Naive thymus-derived CD4-positive, alpha-beta T cell (primary cell): ENCODE measurements around the gene EMILIN1. TPM values are rescaled to one million over a fixed set of nuclear protein-coding genes. Genes with fewer than 3 reads are reported as not detected.

ENCODE experiments used
- ATAC-seq: fragments of 150-1000 bp; cut with Tn5 transposase; 2 replicates; pipeline ENCODE4 v1.10.0; 2021; ENCODE audit warnings: mild to moderate bottlenecking, moderate library complexity
- CTCF ChIA-PET: fragments of 350-600 bp; sonication (Branson Sonifier 250); formaldehyde crosslinking; loops from one replicate; lab custom pipeline; 2021; ENCODE audit warnings: antibody characterized with exemption; lab: Charles Lee
- POLR2A ChIA-PET: fragments of 350-600 bp; sonication (Branson Sonifier 250); formaldehyde crosslinking; loops from one replicate; lab custom pipeline; 2021; ENCODE audit warnings: antibody characterized with exemption, inconsistent platforms; lab: Charles Lee
- DNase-seq, 9 donors: peaks; one replicate each; pipeline versions ENCODE4 v3.0.0 to v3.0.0-alpha.2; 2020 to 2022; ENCODE audit warnings: mixed read lengths in 1 of 9
- H3K27ac ChIP-seq: one replicate; pipeline ENCODE4 v1.7.0; 2013; ENCODE audit warnings: mild to moderate bottlenecking, low read depth, low read length, moderate library complexity
- H3K27me3 ChIP-seq, 2 donors: one replicate each; pipeline ENCODE4 v1.7.0; 2013; ENCODE audit warnings: low read length in 2 of 2, mild to moderate bottlenecking in 2 of 2, moderate library complexity in 2 of 2; ENCODE audit not compliant: control insufficient read depth in 2 of 2, insufficient read depth in 2 of 2
- H3K36me3 ChIP-seq, 3 experiments: 1 replicate in 2 of 3; 2 replicates in 1 of 3; pipeline ENCODE4 v1.7.0; 2013; ENCODE audit warnings: low read length in 3 of 3, mild to moderate bottlenecking in 3 of 3, moderate library complexity in 1 of 3; ENCODE audit not compliant: insufficient read depth in 3 of 3, control insufficient read depth in 2 of 3
- H3K4me1 ChIP-seq, 2 donors: one replicate each; pipeline ENCODE4 v1.7.0; 2013; ENCODE audit warnings: low read length in 2 of 2, mild to moderate bottlenecking in 2 of 2, moderate library complexity in 1 of 2; ENCODE audit not compliant: control insufficient read depth in 2 of 2, insufficient read depth in 2 of 2
- H3K4me3 ChIP-seq: 2 replicates; pipeline ENCODE4 v1.7.0; 2013; ENCODE audit warnings: mild to moderate bottlenecking, low read length
- H3K9me3 ChIP-seq, 3 experiments: 1 replicate in 2 of 3; 2 replicates in 1 of 3; pipeline ENCODE4 v1.7.0; 2013; ENCODE audit warnings: low read length in 3 of 3; ENCODE audit not compliant: control insufficient read depth in 2 of 3
- H3K27ac Mint-ChIP-seq, 9 donors: one replicate each; pipeline ENCODE4 v1.8.0; 2020 to 2022; ENCODE audit warnings: mixed read lengths in 9 of 9, mild to moderate bottlenecking in 8 of 9, moderate library complexity in 5 of 9, inconsistent platforms in 2 of 9
- H3K27me3 Mint-ChIP-seq, 5 donors: one replicate each; pipeline ENCODE4 v1.8.0; 2021 to 2022; ENCODE audit warnings: mixed read lengths in 5 of 5, mild to moderate bottlenecking in 1 of 5
- H3K36me3 Mint-ChIP-seq, 5 donors: one replicate each; pipeline ENCODE4 v1.8.0; 2020 to 2022; ENCODE audit warnings: mixed read lengths in 5 of 5, mild to moderate bottlenecking in 3 of 5, inconsistent platforms in 1 of 5
- H3K4me1 Mint-ChIP-seq, 7 donors: one replicate each; pipeline ENCODE4 v1.8.0; 2020 to 2022; ENCODE audit warnings: mixed read lengths in 7 of 7, mild to moderate bottlenecking in 3 of 7, inconsistent platforms in 1 of 7
- H3K4me3 Mint-ChIP-seq, 10 donors: one replicate each; pipeline ENCODE4 v1.8.0; 2020 to 2022; ENCODE audit warnings: mild to moderate bottlenecking in 10 of 10, mixed read lengths in 10 of 10, moderate library complexity in 6 of 10, inconsistent platforms in 2 of 10
- H3K9me3 Mint-ChIP-seq, 11 donors: one replicate each; pipeline ENCODE4 v1.8.0; 2020 to 2022; ENCODE audit warnings: mixed read lengths in 11 of 11, mild to moderate bottlenecking in 4 of 11, inconsistent platforms in 1 of 11, moderate library complexity in 1 of 11
- intact Hi-C, 2 donors: fragments of 100-400 bp; cut with micrococcal nuclease; formaldehyde crosslinking; loops; one replicate each; pipeline ENCODE4 v1.15.1; 2023
- polyA plus RNA-seq, 2 donors: library from polyadenylated mRNA; unstranded; fragments of 300-500 nt; fragmentation: Illumina TruSeq; gene quantifications; one replicate each; pipeline ENCODE4 v1.2.3, GENCODE V29; 2021
- total RNA-seq, 6 experiments: library from RNA in 5 of 6; stranded (reverse) in 5 of 6; gene quantifications; 1 replicate in 5 of 6; 2 replicates in 1 of 6; pipeline ENCODE4 v1.2.3 and lab custom pipeline; 2021 to 2026

Gene EMILIN1
- total and polyA plus RNA-seq, 7 experiments from 2014 or later, result 0.35 to 1.4 (median 0.73) TPM

DNA sequence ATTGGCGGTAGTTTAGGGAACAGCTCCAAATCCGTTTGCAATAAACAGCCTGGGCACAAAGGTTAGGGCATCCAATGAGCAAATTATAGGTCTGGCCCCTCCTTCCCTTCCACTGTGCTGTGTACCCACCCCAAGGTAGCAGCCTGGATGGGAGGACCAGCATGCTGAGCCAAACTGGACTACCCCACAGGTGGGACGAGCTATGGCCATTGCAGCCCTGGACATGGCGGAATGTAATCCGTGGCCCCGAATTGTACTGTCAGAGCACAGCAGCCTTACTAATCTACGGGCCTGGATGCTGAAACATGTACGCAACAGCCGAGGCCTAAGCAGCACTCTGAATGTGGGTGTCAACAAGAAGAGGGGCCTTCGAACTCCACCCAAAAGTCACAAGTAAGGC is 20.2 kb upstream of the EMILIN1 start:
- Histone ChIP-seq H3K36me3 (peaks cover 4 to 30% (median 13%) of the 10 kb centered on the region in 3 experiments), H3K4me1 (no peaks in the 10 kb centered on the region), H3K4me3 (no peak overlapping the region), H3K27me3 (no peaks in the 10 kb centered on the region), H3K9me3 (no peaks in the 10 kb centered on the region), H3K27ac (no peak overlapping the region)
- POLR2A ChIA-PET, result interaction anchor here (2.7 to 10.4 kb wide), 3 partner anchors 7 to 28 kb away, joined by 12 to 106 read pairs (median 34); partner anchors contain the start of genes AGBL5, KHK and OST4
- intact Hi-C loops, result no loop called here
- H3K27ac Mint-ChIP-seq, result peak overlapping the region in 1 of 9 donors; percentile 19
- H3K4me1 Mint-ChIP-seq, result peaks cover 0 to 22% (median 6%) of the 10 kb centered on the region in 7 donors
- CTCF ChIA-PET, result interaction anchor here (1.2 kb wide), 1 partner anchor 9 kb away, joined by 3 read pairs; no protein-coding TSS in a partner anchor
- H3K36me3 Mint-ChIP-seq, result peaks cover 4 to 38% (median 13%) of the 10 kb centered on the region in 5 donors
- no peak for DNase-seq
- H3K4me3 Mint-ChIP-seq, result no peak overlapping the region
- no peaks in the 10 kb centered on the region for H3K9me3 Mint-ChIP-seq
- H3K27me3 Mint-ChIP-seq, result no peaks in the 10 kb centered on the region
- no peak for ATAC-seq

GRCh38 chr2:27059141-27059820 is 19.1 kb upstream of the EMILIN1 start:
- CTCF ChIA-PET, result interaction anchor here (0.7 to 1.2 kb wide), 2 partner anchors 10 to 626 kb away, joined by 3 to 5 read pairs; no protein-coding TSS in a partner anchor
- ATAC-seq (no peak), DNase-seq (no peak)
- Mint-ChIP-seq H3K36me3 (peaks cover 4 to 41% (median 13%) of the 10 kb centered on the region in 5 donors), H3K4me1 (peaks cover 0 to 22% (median 6%) of the 10 kb centered on the region in 7 donors), H3K27ac (peak overlapping the region in 2 of 9 donors; percentile 1 to 32), H3K9me3 (no peaks in the 10 kb centered on the region), H3K27me3 (no peaks in the 10 kb centered on the region), H3K4me3 (no peak overlapping the region)
- intact Hi-C loops, result no loop called here
- peaks cover 4 to 30% (median 13%) of the 10 kb centered on the region in 3 experiments for H3K36me3 ChIP-seq
- no peaks in the 10 kb centered on the region for H3K27me3 ChIP-seq
- H3K27ac ChIP-seq, result no peak overlapping the region
- no peaks in the 10 kb centered on the region for H3K4me1 ChIP-seq
- no peak overlapping the region for H3K4me3 ChIP-seq
- POLR2A ChIA-PET, result interaction anchor here (1.7 to 10.4 kb wide), 4 partner anchors 8 to 27 kb away, joined by 6 to 106 read pairs (median 23); partner anchors contain the start of genes AGBL5, KHK and OST4
- H3K9me3 ChIP-seq, result no peaks in the 10 kb centered on the region

GRCh38 chr2:27060323-27060722 is 18.1 kb upstream of the EMILIN1 start:
- Mint-ChIP-seq H3K27me3 (no peaks in the 10 kb centered on the region), H3K27ac (peak overlapping the region in 3 of 9 donors; percentile 6 to 42 (median 36)), H3K4me3 (no peak overlapping the region), H3K36me3 (peaks cover 4 to 41% (median 10%) of the 10 kb centered on the region in 5 donors), H3K9me3 (no peaks in the 10 kb centered on the region), H3K4me1 (peaks cover 0 to 20% (median 7%) of the 10 kb centered on the region in 7 donors)
- ATAC-seq (no peak), DNase-seq (no peak)
- no peak overlapping the region for H3K4me3 ChIP-seq
- H3K27ac ChIP-seq, result no peak overlapping the region
- intact Hi-C loops, result no loop called here
- H3K36me3 ChIP-seq, result peaks cover 2 to 23% (median 13%) of the 10 kb centered on the region in 3 experiments
- no peaks in the 10 kb centered on the region for H3K9me3 ChIP-seq
- ChIA-PET POLR2A (interaction anchor here (0.7 to 5.9 kb wide), 4 partner anchors 8 to 76 kb away, joined by 3 to 34 read pairs (median 9); partner anchors contain the start of genes AGBL5 and OST4), CTCF (no interaction called here)
- no peaks in the 10 kb centered on the region for H3K27me3 ChIP-seq
- H3K4me1 ChIP-seq, result no peaks in the 10 kb centered on the region

DNA sequence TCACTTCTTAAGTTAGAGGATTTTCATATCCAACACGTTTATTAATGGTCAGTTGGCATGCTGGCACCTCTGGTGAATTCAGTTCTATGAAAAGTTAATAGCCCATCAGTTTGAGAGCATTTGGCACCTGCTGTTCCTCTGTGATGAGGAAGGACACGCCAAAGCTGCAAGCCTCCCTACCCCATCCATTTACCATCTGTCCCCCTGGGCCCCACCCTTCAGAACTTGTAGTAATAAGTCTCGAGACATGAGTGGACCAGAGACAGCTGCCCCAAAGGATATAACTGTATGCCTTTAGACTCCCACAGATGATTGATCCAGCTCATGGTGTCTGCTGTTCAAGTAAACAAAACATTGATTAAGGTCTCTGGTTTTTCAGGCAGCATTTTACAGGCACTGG is 13.3 kb upstream of the EMILIN1 start:
- no peak for DNase-seq
- H3K4me3 Mint-ChIP-seq, result no peak overlapping the region
- H3K4me1 Mint-ChIP-seq, result peaks cover 27 to 50% (median 47%) of the 10 kb centered on the region in 7 donors
- peak overlapping the region in 2 of 9 donors; percentile 11 to 21 for H3K27ac Mint-ChIP-seq
- H3K27me3 Mint-ChIP-seq, result no peaks in the 10 kb centered on the region
- peaks cover 0 to 1% (median 0%) of the 10 kb centered on the region in 11 donors for H3K9me3 Mint-ChIP-seq
- Histone ChIP-seq H3K27ac (no peak overlapping the region), H3K4me3 (no peak overlapping the region), H3K9me3 (no peaks in the 10 kb centered on the region), H3K36me3 (peaks cover 0 to 37% (median 5%) of the 10 kb centered on the region in 3 experiments), H3K4me1 (peaks cover 6 to 13% of the 10 kb centered on the region in 2 donors), H3K27me3 (no peaks in the 10 kb centered on the region)
- intact Hi-C loops, result no loop called here
- POLR2A ChIA-PET, result interaction anchor here (11.3 kb wide), 1 partner anchor 12 kb away, joined by 216 read pairs; the partner anchor contains the start of gene AGBL5
- peaks cover 7 to 39% (median 12%) of the 10 kb centered on the region in 5 donors for H3K36me3 Mint-ChIP-seq
- CTCF ChIA-PET, result no interaction called here
- ATAC-seq, result no peak

GRCh38 chr2:27067385-27067784 is 11.0 kb upstream of the EMILIN1 start:
- Mint-ChIP-seq H3K9me3 (peaks cover 0 to 1% (median 0%) of the 10 kb centered on the region in 11 donors), H3K36me3 (peaks cover 8 to 38% (median 12%) of the 10 kb centered on the region in 5 donors), H3K27me3 (no peaks in the 10 kb centered on the region), H3K4me3 (no peak overlapping the region), H3K27ac (peak overlapping the region in 3 of 9 donors; percentile 3 to 49 (median 12)), H3K4me1 (peaks cover 37 to 67% (median 60%) of the 10 kb centered on the region in 7 donors)
- ATAC-seq, result no peak
- Histone ChIP-seq H3K4me3 (no peak overlapping the region), H3K4me1 (peaks cover 20 to 21% of the 10 kb centered on the region in 2 donors), H3K9me3 (no peaks in the 10 kb centered on the region), H3K27me3 (no peaks in the 10 kb centered on the region), H3K36me3 (peaks cover 0 to 44% (median 5%) of the 10 kb centered on the region in 3 experiments), H3K27ac (no peak overlapping the region)
- intact Hi-C loops, result no loop called here
- ChIA-PET CTCF (interaction anchor here (1.3 kb wide), 1 partner anchor 19 kb away, joined by 5 read pairs; the partner anchor contains the start of gene KHK), POLR2A (interaction anchor here (0.9 to 11.3 kb wide), 5 partner anchors 8 to 67 kb away, joined by 3 to 216 read pairs (median 6); partner anchors contain the start of genes AGBL5 and PREB)
- DNase-seq, result no peak

DNA sequence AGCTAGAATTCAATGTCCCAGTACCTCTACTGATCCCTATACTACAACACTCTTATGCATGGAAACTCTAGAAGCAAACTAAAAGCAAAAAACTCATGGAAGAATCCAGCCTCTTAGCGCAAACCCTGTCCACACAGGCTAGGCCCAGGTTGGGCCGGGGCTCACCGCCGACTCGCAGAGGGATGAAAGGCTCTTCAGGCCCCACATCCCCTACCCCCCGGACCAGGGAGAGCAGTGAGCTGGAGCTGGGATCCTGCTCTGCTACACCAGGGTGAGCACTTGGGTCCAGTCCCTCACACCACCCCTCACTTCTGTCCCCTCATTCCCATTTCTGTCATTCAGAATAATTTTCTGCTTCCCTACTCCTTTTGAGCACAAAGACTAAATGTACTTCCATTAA is 9.0 kb upstream of the EMILIN1 start:
- ATAC-seq, result no peak
- Histone ChIP-seq H3K4me3 (no peak overlapping the region), H3K27ac (peak overlapping the region; percentile 97), H3K9me3 (no peaks in the 10 kb centered on the region), H3K4me1 (peaks cover 21 to 26% of the 10 kb centered on the region in 2 donors), H3K36me3 (peaks cover 0 to 42% (median 5%) of the 10 kb centered on the region in 3 experiments), H3K27me3 (no peaks in the 10 kb centered on the region)
- ChIA-PET POLR2A (interaction anchor here (1.2 to 11.3 kb wide), 3 partner anchors 13 to 17 kb away, joined by 4 to 216 read pairs (median 12); partner anchors contain the start of gene AGBL5), CTCF (interaction anchor here (1.7 kb wide), 2 partner anchors 17 to 18 kb away, joined by 3 to 4 read pairs; partner anchors contain the start of genes AGBL5 and KHK)
- Mint-ChIP-seq H3K27ac (peak overlapping the region in 8 of 9 donors; percentile 28 to 98 (median 76)), H3K4me3 (peak overlapping the region; percentile 29 to 98 (median 96)), H3K27me3 (no peaks in the 10 kb centered on the region), H3K36me3 (peaks cover 6 to 27% (median 8%) of the 10 kb centered on the region in 5 donors), H3K4me1 (peaks cover 44 to 79% (median 70%) of the 10 kb centered on the region in 7 donors), H3K9me3 (peaks cover 0 to 1% (median 0%) of the 10 kb centered on the region in 11 donors)
- DNase-seq, result no peak
- intact Hi-C loops, result no loop called here
